GM12878 (cell line): ENCODE measurements around the gene ATP2A3. TPM values are rescaled to one million over a fixed set of nuclear protein-coding genes. Genes with fewer than 3 reads are reported as not detected.

Experiments
- ATAC-seq: fragments of 200-7000 bp; cut with Tn5 transposase; 3 replicates; pipeline ENCODE4 v1.9.1; 2020; ENCODE audit warnings: mild to moderate bottlenecking, moderate library complexity
- BruUV-seq: library from RNA; stranded (reverse); fragments of 400-500 nt; replicated peaks from 2 replicates; lab custom pipeline; 2021; lab: Mats Ljungman, UMichigan
- CTCF ChIA-PET: fragments of 300-600 bp; sonication (Branson Sonifier 250); formaldehyde crosslinking; extraction: SDS; loops from one replicate; lab custom pipeline; 2021; ENCODE audit warnings: inconsistent platforms; lab: Yijun Ruan, JAX
- POLR2A ChIA-PET: fragments of 350-600 bp; formaldehyde crosslinking; extraction: SDS; loops from one replicate; lab custom pipeline; 2021; ENCODE audit warnings: inconsistent platforms; lab: Charles Lee
- RAD21 ChIA-PET: fragments of 300-600 bp; sonication (Branson Sonifier 250); formaldehyde crosslinking; loops from one replicate; lab custom pipeline; 2023; ENCODE audit warnings: antibody characterized with exemption; ENCODE audit not compliant: unreplicated experiment; lab: Charles Lee
- SMC1A ChIA-PET: fragments of 300-600 bp; sonication (Branson Sonifier 250); formaldehyde crosslinking; loops from one replicate; lab custom pipeline; 2023; ENCODE audit not compliant: unreplicated experiment, uncharacterized antibody; lab: Charles Lee
- DNase-seq: peaks from one replicate; pipeline ENCODE4 v3.0.0-alpha.2; 2011; ENCODE audit warnings: low read depth, low spot score
- FAIRE-seq: peaks from 3 replicates; lab custom pipeline; 2011; peaks lifted over from hg19 to GRCh38; lab: Jason Lieb, UNC
- H2AFZ ChIP-seq: 2 replicates; pipeline ENCODE4 v1.6.0; 2011; ENCODE audit warnings: low read depth, low read length, control low read depth; ENCODE audit not compliant: control insufficient read depth
- H3K27ac ChIP-seq: 2 replicates; pipeline ENCODE4 v1.5.1; 2011; ENCODE audit warnings: control low read depth; ENCODE audit not compliant: control insufficient read depth, insufficient read depth
- H3K27me3 ChIP-seq, 2 experiments: replicated peaks in 1 of 2; 2 replicates each; pipeline versions ENCODE4 v1.6.0 to v1.6.1; 2011; ENCODE audit warnings: low read length in 1 of 2; ENCODE audit not compliant: control insufficient read depth in 2 of 2, insufficient read depth in 2 of 2
- H3K36me3 ChIP-seq, 2 experiments: 2 replicates each; pipeline ENCODE4 v1.5.1; 2011; ENCODE audit warnings: low read length in 1 of 2; ENCODE audit not compliant: control insufficient read depth in 2 of 2, insufficient read depth in 2 of 2
- H3K4me1 ChIP-seq: 2 replicates; pipeline ENCODE4 v1.6.1; 2011; ENCODE audit warnings: mild to moderate bottlenecking, low read length, moderate library complexity, mixed read lengths; ENCODE audit not compliant: control insufficient read depth, insufficient read depth
- H3K4me2 ChIP-seq: 2 replicates; pipeline ENCODE4 v1.6.0; 2011; ENCODE audit warnings: control low read depth; ENCODE audit not compliant: control insufficient read depth, insufficient read depth
- H3K4me3 ChIP-seq: fragments of 200-600 bp; sonication (generic); 2 replicates; pipeline ENCODE4 v1.5.1; 2016
- H3K79me2 ChIP-seq: 2 replicates; pipeline ENCODE4 v1.6.0; 2011; ENCODE audit warnings: low read length; ENCODE audit not compliant: control insufficient read depth, insufficient read depth
- H3K9ac ChIP-seq: 2 replicates; pipeline ENCODE4 v1.8.0; 2011; ENCODE audit warnings: low read length, control low read depth, mixed read lengths; ENCODE audit not compliant: control insufficient read depth, insufficient read depth
- H3K9me3 ChIP-seq: replicated peaks from 3 replicates; pipeline ENCODE4 v1.5.1; 2011; ENCODE audit warnings: mild to moderate bottlenecking, low read length; ENCODE audit not compliant: control insufficient read depth, insufficient read depth
- H4K20me1 ChIP-seq: 2 replicates; pipeline ENCODE4 v1.6.0; 2011; ENCODE audit not compliant: control insufficient read depth, insufficient read depth
- ASH2L ChIP-seq: fragments of 300-600, 200-600 bp; sonication (generic); IDR thresholded peaks from 2 replicates; pipeline ENCODE4 v1.6.1; 2017; ENCODE audit warnings: low read depth, mild to moderate bottlenecking, borderline replicate concordance
- BCLAF1 ChIP-seq: fragments of 450-650 bp; IDR thresholded peaks from 2 replicates; pipeline ENCODE4 v1.6.1; 2017; ENCODE audit warnings: antibody characterized with exemption, mild to moderate bottlenecking, moderate library complexity
- KLF5 ChIP-seq: fragments of 450-650 bp; IDR thresholded peaks from 2 replicates; pipeline ENCODE4 v1.6.1; 2014; ENCODE audit warnings: mild to moderate bottlenecking; ENCODE audit not compliant: partially characterized antibody
- WGBS: methylation state at CpG from one replicate; pipeline ENCODE4 v1.1.6; 2016; ENCODE audit warnings: low lambda C conversion rate; ENCODE audit not compliant: insufficient replicate concordance, insufficient coverage; ENCODE audit errors: missing lambda C conversion rate; 5-methylcytosine and 5-hydroxymethylcytosine counted together
- in situ Hi-C: fragments of 300-500 bp; cut with MboI; formaldehyde crosslinking; loops from 9 replicates; pipeline ENCODE4 v1.14.3; 2018; ENCODE audit warnings: mixed read lengths
- intact Hi-C: fragments of 100-400 bp; cut with micrococcal nuclease; formaldehyde crosslinking; loops from one replicate; pipeline ENCODE4 v1.14.2; 2022; ENCODE audit not compliant: unreplicated experiment
- polyA plus RNA-seq, 11 experiments: library from polyadenylated mRNA; depleted of rRNA in 4 of 11; unstranded in 6 of 11; stranded (reverse) in 5 of 11; fragments of >200 nt; fragmentation: Nextera tagmentation in 4 of 11; fragmentation: Illumina TruSeq in 1 of 11; extraction: Ambion mirVana in 4 of 11; extraction: Trizol in 1 of 11; gene quantifications; 1 replicate in 1 of 11; 2 replicates in 10 of 11; pipeline versions ENCODE4 v1.2.1 to v1.2.3, GENCODE V29; 2011 to 2016; ENCODE audit warnings: inconsistent platforms in 2 of 11, missing spikeins in 2 of 11, low read depth in 1 of 11
- total RNA-seq, 4 experiments: library from RNA; depleted of rRNA in 3 of 4; stranded (reverse); fragments of >200 nt in 3 of 4; fragmentation: Illumina TruSeq in 1 of 4; extraction: Trizol in 1 of 4; gene quantifications; 2 replicates each; pipeline versions ENCODE4 v1.2.1 to v1.2.3, GENCODE V29; 2013 to 2021

Gene ATP2A3
- total and polyA plus RNA-seq, 10 of the 15 experiments (the other 5 are each of a cell fraction or from before 2014, with no cell fraction given): 1.0 to 99.2 (median 37.9) TPM

- H3K4me1 ChIP-seq: peaks cover 5% of the 10 kb centered on the region; the same call in 1 of the 2 replicates
- ChIA-PET RAD21 (no interaction called here), SMC1A (interaction anchor here (0.7 kb wide), 1 partner anchor 19 kb away, joined by 3 read pairs; no protein-coding TSS in a partner anchor), CTCF (no interaction called here), POLR2A (no interaction called here)
- no peaks in the 10 kb centered on the region for H4K20me1 ChIP-seq
- ATAC-seq (no peak), FAIRE-seq (no peak), DNase-seq (no peak)
- in situ Hi-C loops (no loop called here), intact Hi-C loops (no loop called here)
- H3K27ac ChIP-seq: no peak overlapping the region
- WGBS: 70% methylated on average over 7 of the region's 7 CpGs
- H3K9me3 ChIP-seq: no peaks in the 10 kb centered on the region
- no peak overlapping the region for H3K9ac ChIP-seq
- TF ChIP-seq BCLAF1 (no peak), ASH2L (no peak), KLF5 (no peak)
- no peaks in the 10 kb centered on the region for H3K27me3 ChIP-seq
- no peak overlapping the region for H3K4me2 ChIP-seq
- no TSS peak for BruUV-seq
- H3K4me3 ChIP-seq: no peak overlapping the region
- no peaks in the 10 kb centered on the region for H3K36me3 ChIP-seq
- no peak overlapping the region for H2AFZ ChIP-seq
- H3K79me2 ChIP-seq: no peaks in the 10 kb centered on the region
Measured at GRCh38 chr17:3875317-3875716, 88.9 kb downstream of the ATP2A3 start.

Other genes with a start within 250 kb of the ATP2A3 start
- gene HASPIN, start 240.5 kb downstream of the ATP2A3 start, total RNA-seq (2014; rRNA removed): 14.9 and 16.5 TPM in 2 replicates
- gene HASPIN, start 240.5 kb downstream of the ATP2A3 start, total RNA-seq (2014; rRNA removed; fragmentation: Illumina TruSeq; extraction: Trizol): 11.7 and 13.1 TPM in 2 replicates
- gene HASPIN, start 240.5 kb downstream of the ATP2A3 start, total RNA-seq (2021): 16.5 and 18.0 TPM in 2 replicates
- 6.1 and 7.1 TPM in 2 replicates for gene HASPIN, start 240.5 kb downstream of the ATP2A3 start, polyA plus RNA-seq (2011; rRNA removed)
- gene HASPIN, start 240.5 kb downstream of the ATP2A3 start, polyA plus RNA-seq (2014; fragmentation: Illumina TruSeq; extraction: Trizol): 13.4 and 16.4 TPM in 2 replicates
- gene HASPIN, start 240.5 kb downstream of the ATP2A3 start, polyA plus RNA-seq (2014; fragmentation: Nextera tagmentation; extraction: Ambion mirVana): under 1 TPM; 0.80 to 0.97 TPM
- 11.4 and 12.2 TPM in 2 replicates for gene HASPIN, start 240.5 kb downstream of the ATP2A3 start, polyA plus RNA-seq (2014; rRNA removed)
- gene HASPIN, start 240.5 kb downstream of the ATP2A3 start, polyA plus RNA-seq (2016; fragmentation: Nextera tagmentation; extraction: Ambion mirVana): 1 to 10 TPM; 8.7 TPM
- 19.6 and 19.7 TPM in 2 replicates for gene ITGAE, start 163.2 kb downstream of the ATP2A3 start, total RNA-seq (2014; rRNA removed)
- gene ITGAE, start 163.2 kb downstream of the ATP2A3 start, total RNA-seq (2014; rRNA removed; fragmentation: Illumina TruSeq; extraction: Trizol): 19.1 and 21.7 TPM in 2 replicates
- 13.1 and 13.6 TPM in 2 replicates for gene ITGAE, start 163.2 kb downstream of the ATP2A3 start, total RNA-seq (2021)
- gene ITGAE, start 163.2 kb downstream of the ATP2A3 start, polyA plus RNA-seq (2011; rRNA removed): 41.3 TPM in 2 replicates
- 19.2 and 19.4 TPM in 2 replicates for gene ITGAE, start 163.2 kb downstream of the ATP2A3 start, polyA plus RNA-seq (2014; fragmentation: Illumina TruSeq; extraction: Trizol)
- gene ITGAE, start 163.2 kb downstream of the ATP2A3 start, polyA plus RNA-seq (2014; fragmentation: Nextera tagmentation; extraction: Ambion mirVana): 100 to 1,000 TPM; 145 to 161 TPM
- 28.3 and 33.9 TPM in 2 replicates for gene ITGAE, start 163.2 kb downstream of the ATP2A3 start, polyA plus RNA-seq (2014; rRNA removed)
- gene ITGAE, start 163.2 kb downstream of the ATP2A3 start, polyA plus RNA-seq (2016; fragmentation: Nextera tagmentation; extraction: Ambion mirVana): 10 to 100 TPM; 48.0 to 53.0 TPM
- gene NCBP3, start 118.2 kb downstream of the ATP2A3 start, total RNA-seq (2014; rRNA removed): 17.9 and 18.0 TPM in 2 replicates
- gene NCBP3, start 118.2 kb downstream of the ATP2A3 start, total RNA-seq (2014; rRNA removed; fragmentation: Illumina TruSeq; extraction: Trizol): 20.1 and 23.3 TPM in 2 replicates
- 22.3 and 27.2 TPM in 2 replicates for gene NCBP3, start 118.2 kb downstream of the ATP2A3 start, total RNA-seq (2021)
- gene NCBP3, start 118.2 kb downstream of the ATP2A3 start, polyA plus RNA-seq (2011; rRNA removed): 28.4 and 37.8 TPM in 2 replicates
- gene NCBP3, start 118.2 kb downstream of the ATP2A3 start, polyA plus RNA-seq (2014; fragmentation: Illumina TruSeq; extraction: Trizol): 23.8 and 32.0 TPM in 2 replicates
- 1 to 10 TPM; 5.2 to 8.4 TPM for gene NCBP3, start 118.2 kb downstream of the ATP2A3 start, polyA plus RNA-seq (2014; fragmentation: Nextera tagmentation; extraction: Ambion mirVana)
- 22.2 and 24.0 TPM in 2 replicates for gene NCBP3, start 118.2 kb downstream of the ATP2A3 start, polyA plus RNA-seq (2014; rRNA removed)
- 10 to 100 TPM; 20.0 to 23.0 TPM for gene NCBP3, start 118.2 kb downstream of the ATP2A3 start, polyA plus RNA-seq (2016; fragmentation: Nextera tagmentation; extraction: Ambion mirVana)
- 0.27 and 0.62 TPM in 2 replicates for gene CAMKK1, start 71.4 kb downstream of the ATP2A3 start, total RNA-seq (2014; rRNA removed)
- gene CAMKK1, start 71.4 kb downstream of the ATP2A3 start, total RNA-seq (2014; rRNA removed; fragmentation: Illumina TruSeq; extraction: Trizol): 0.23 and 0.27 TPM in 2 replicates
- gene CAMKK1, start 71.4 kb downstream of the ATP2A3 start, total RNA-seq (2021): 0.49 and 0.58 TPM in 2 replicates
- gene CAMKK1, start 71.4 kb downstream of the ATP2A3 start, polyA plus RNA-seq (2011; rRNA removed): 0.76 and 0.84 TPM in 2 replicates
- 0.17 and 0.34 TPM in 2 replicates for gene CAMKK1, start 71.4 kb downstream of the ATP2A3 start, polyA plus RNA-seq (2014; fragmentation: Illumina TruSeq; extraction: Trizol)
- under 1 TPM; 0.06 to 0.09 TPM for gene CAMKK1, start 71.4 kb downstream of the ATP2A3 start, polyA plus RNA-seq (2014; fragmentation: Nextera tagmentation; extraction: Ambion mirVana)
- gene CAMKK1, start 71.4 kb downstream of the ATP2A3 start, polyA plus RNA-seq (2014; rRNA removed): 0.36 and 0.41 TPM in 2 replicates
- gene CAMKK1, start 71.4 kb downstream of the ATP2A3 start, polyA plus RNA-seq (2016; fragmentation: Nextera tagmentation; extraction: Ambion mirVana): under 1 TPM; 0.12 to 0.63 TPM
- gene P2RX1, start 48.0 kb downstream of the ATP2A3 start, total RNA-seq (2014; rRNA removed): 5.5 and 5.9 TPM in 2 replicates
- 2.7 and 3.1 TPM in 2 replicates for gene P2RX1, start 48.0 kb downstream of the ATP2A3 start, total RNA-seq (2014; rRNA removed; fragmentation: Illumina TruSeq; extraction: Trizol)
- gene P2RX1, start 48.0 kb downstream of the ATP2A3 start, total RNA-seq (2021): 5.0 and 5.1 TPM in 2 replicates
- gene P2RX1, start 48.0 kb downstream of the ATP2A3 start, polyA plus RNA-seq (2011; rRNA removed): 0.12 and 0.19 TPM in 2 replicates
- 2.4 and 3.2 TPM in 2 replicates for gene P2RX1, start 48.0 kb downstream of the ATP2A3 start, polyA plus RNA-seq (2014; fragmentation: Illumina TruSeq; extraction: Trizol)
- gene P2RX1, start 48.0 kb downstream of the ATP2A3 start, polyA plus RNA-seq (2014; fragmentation: Nextera tagmentation; extraction: Ambion mirVana): under 1 TPM; 0.16 to 0.22 TPM
- 5.6 and 6.2 TPM in 2 replicates for gene P2RX1, start 48.0 kb downstream of the ATP2A3 start, polyA plus RNA-seq (2014; rRNA removed)
- gene P2RX1, start 48.0 kb downstream of the ATP2A3 start, polyA plus RNA-seq (2016; fragmentation: Nextera tagmentation; extraction: Ambion mirVana): 1 to 10 TPM; 3.6 to 4.3 TPM
- 26.8 and 30.8 TPM in 2 replicates for gene ZZEF1, start 178.6 kb upstream of the ATP2A3 start, total RNA-seq (2014; rRNA removed)
- 16.8 and 19.0 TPM in 2 replicates for gene ZZEF1, start 178.6 kb upstream of the ATP2A3 start, total RNA-seq (2014; rRNA removed; fragmentation: Illumina TruSeq; extraction: Trizol)
- gene ZZEF1, start 178.6 kb upstream of the ATP2A3 start, total RNA-seq (2021): 29.3 and 34.3 TPM in 2 replicates
- gene ZZEF1, start 178.6 kb upstream of the ATP2A3 start, polyA plus RNA-seq (2011; rRNA removed): 16.2 and 21.3 TPM in 2 replicates
- 20.1 and 22.7 TPM in 2 replicates for gene ZZEF1, start 178.6 kb upstream of the ATP2A3 start, polyA plus RNA-seq (2014; fragmentation: Illumina TruSeq; extraction: Trizol)
- 1 to 10 TPM in 1 of 2 experiments, under 1 TPM in 1; 0.88 to 1.1 TPM for gene ZZEF1, start 178.6 kb upstream of the ATP2A3 start, polyA plus RNA-seq (2014; fragmentation: Nextera tagmentation; extraction: Ambion mirVana)
- gene ZZEF1, start 178.6 kb upstream of the ATP2A3 start, polyA plus RNA-seq (2014; rRNA removed): 18.7 and 19.3 TPM in 2 replicates
- gene ZZEF1, start 178.6 kb upstream of the ATP2A3 start, polyA plus RNA-seq (2016; fragmentation: Nextera tagmentation; extraction: Ambion mirVana): 1 to 10 TPM; 6.5 to 6.8 TPM
- 14.9 and 16.9 TPM in 2 replicates for gene CYB5D2, start 178.8 kb upstream of the ATP2A3 start, total RNA-seq (2014; rRNA removed)
- 10.7 and 11.7 TPM in 2 replicates for gene CYB5D2, start 178.8 kb upstream of the ATP2A3 start, total RNA-seq (2014; rRNA removed; fragmentation: Illumina TruSeq; extraction: Trizol)
- gene CYB5D2, start 178.8 kb upstream of the ATP2A3 start, total RNA-seq (2021): 8.5 and 9.6 TPM in 2 replicates
- 6.3 and 10.7 TPM in 2 replicates for gene CYB5D2, start 178.8 kb upstream of the ATP2A3 start, polyA plus RNA-seq (2011; rRNA removed)
- gene CYB5D2, start 178.8 kb upstream of the ATP2A3 start, polyA plus RNA-seq (2014; fragmentation: Illumina TruSeq; extraction: Trizol): 7.4 and 11.0 TPM in 2 replicates
- 1 to 10 TPM; 3.9 to 4.1 TPM for gene CYB5D2, start 178.8 kb upstream of the ATP2A3 start, polyA plus RNA-seq (2014; fragmentation: Nextera tagmentation; extraction: Ambion mirVana)
- gene CYB5D2, start 178.8 kb upstream of the ATP2A3 start, polyA plus RNA-seq (2014; rRNA removed): 13.3 and 16.0 TPM in 2 replicates
- 10 to 100 TPM; 11.0 to 12.2 TPM for gene CYB5D2, start 178.8 kb upstream of the ATP2A3 start, polyA plus RNA-seq (2016; fragmentation: Nextera tagmentation; extraction: Ambion mirVana)